Activated naive CD8-positive, alpha-beta T cell treated with anti-CD3 and anti-CD28 coated beads, Interleukin-2, amount 10 ng/mL, durations not matched to agents 7 days and 5 days (primary cell): ENCODE results near the gene MCU. TPM values are rescaled to one million over a fixed set of nuclear protein-coding genes. Genes with fewer than 3 reads are reported as not detected.
"Not testable (repeated sequence)": the region's sequence is repeated elsewhere in the genome, so short reads cannot be mapped to it uniquely, and the experiment has no call there.

ENCODE experiments used
- ATAC-seq: fragments of 150-1000 bp; cut with Tn5 transposase; one replicate; pipeline ENCODE4 v1.10.0; 2021; ENCODE audit warnings: low read depth, moderate library complexity
- POLR2A ChIA-PET: fragments of 350-600 bp; sonication (Branson Sonifier 250); formaldehyde crosslinking; loops from one replicate; lab custom pipeline; 2021; ENCODE audit warnings: antibody characterized with exemption; lab: Charles Lee
- DNase-seq: peaks from one replicate; pipeline ENCODE4 v3.0.0; 2021
- H3K27ac Mint-ChIP-seq: one replicate; pipeline ENCODE4 v1.8.0; 2022; ENCODE audit warnings: mild to moderate bottlenecking, mixed read lengths
- H3K27me3 Mint-ChIP-seq: one replicate; pipeline ENCODE4 v1.8.0; 2022; ENCODE audit warnings: mild to moderate bottlenecking, moderate library complexity, mixed read lengths
- H3K36me3 Mint-ChIP-seq: one replicate; pipeline ENCODE4 v1.8.0; 2021; ENCODE audit warnings: mild to moderate bottlenecking, mixed read lengths
- H3K4me1 Mint-ChIP-seq: one replicate; pipeline ENCODE4 v1.8.0; 2021; ENCODE audit warnings: mixed read lengths
- H3K4me3 Mint-ChIP-seq: one replicate; pipeline ENCODE4 v1.8.0; 2022; ENCODE audit warnings: mild to moderate bottlenecking, moderate library complexity, mixed read lengths
- H3K9me3 Mint-ChIP-seq: one replicate; pipeline ENCODE4 v1.8.0; 2021; ENCODE audit warnings: mixed read lengths
- total RNA-seq, 2 experiments: library from RNA; stranded (reverse); gene quantifications; one replicate each; pipeline ENCODE4 v1.2.3, GENCODE V29; 2021

MCU gene
- total RNA-seq, 2 experiments from 2014 or later = 12.2 to 14.3 TPM

- Mint-ChIP-seq H3K27ac (no peak overlapping the region), H3K27me3 (no peaks in the 10 kb centered on the region), H3K36me3 (peaks cover 2% of the 10 kb centered on the region), H3K4me1 (peaks cover 3% of the 10 kb centered on the region), H3K9me3 (no peaks in the 10 kb centered on the region), H3K4me3 (no peak overlapping the region)
- DNase-seq = no peak
- POLR2A ChIA-PET = no interaction called here
- ATAC-seq = no peak
These were observed 52.6 kb downstream of the MCU start for GRCh38 chr10:72744566-72744965.

- Mint-ChIP-seq H3K4me3 (no peak overlapping the region), H3K36me3 (no peaks in the 10 kb centered on the region), H3K9me3 (no peaks in the 10 kb centered on the region), H3K4me1 (no peaks in the 10 kb centered on the region), H3K27ac (no peak overlapping the region), H3K27me3 (no peaks in the 10 kb centered on the region)
- POLR2A ChIA-PET = no interaction called here
- ATAC-seq = no peak
- DNase-seq = no peak
These were observed 54.8 kb downstream of the MCU start for GRCh38 chr10:72746426-72747363.

GRCh38 chr10:72747521-72747920 is 55.6 kb downstream of the MCU start:
- DNase-seq (no peak), ATAC-seq (no peak)
- Mint-ChIP-seq H3K36me3 (no peaks in the 10 kb centered on the region), H3K4me1 (peaks cover 1% of the 10 kb centered on the region), H3K27ac (no peak overlapping the region), H3K27me3 (no peaks in the 10 kb centered on the region), H3K4me3 (no peak overlapping the region), H3K9me3 (no peaks in the 10 kb centered on the region)
- POLR2A ChIA-PET = no interaction called here

DNA sequence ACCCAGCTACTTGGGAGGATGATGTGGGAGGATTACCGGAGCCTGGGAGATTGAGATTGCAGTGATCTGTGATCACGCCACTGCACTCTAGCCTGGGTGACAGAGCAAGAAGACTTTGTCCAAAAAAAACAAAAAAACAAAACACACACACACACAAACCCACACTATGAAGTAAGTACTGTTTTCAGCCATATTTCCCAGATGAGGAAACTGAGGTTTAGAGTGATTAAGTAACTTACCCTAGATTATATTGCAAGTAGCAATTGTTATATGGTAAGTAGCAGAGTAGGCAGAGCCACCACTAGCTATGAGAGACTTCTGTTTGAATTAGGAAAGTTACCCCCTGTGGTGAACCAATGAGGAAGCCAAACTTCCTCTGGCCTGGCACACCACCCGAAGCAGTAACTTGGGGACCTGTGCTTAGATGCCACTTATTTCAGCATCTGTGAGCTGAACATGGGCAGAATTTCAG is 61.9 kb downstream of the MCU start:
- H3K27me3 Mint-ChIP-seq = no peaks in the 10 kb centered on the region
- H3K27ac Mint-ChIP-seq = no peak overlapping the region
- DNase-seq (no peak), ATAC-seq (peak; percentile 52)
- POLR2A ChIA-PET = no interaction called here
- H3K9me3 Mint-ChIP-seq = no peaks in the 10 kb centered on the region
- no peak overlapping the region for H3K4me3 Mint-ChIP-seq
- H3K4me1 Mint-ChIP-seq = peaks cover 14% of the 10 kb centered on the region
- no peaks in the 10 kb centered on the region for H3K36me3 Mint-ChIP-seq

DNA sequence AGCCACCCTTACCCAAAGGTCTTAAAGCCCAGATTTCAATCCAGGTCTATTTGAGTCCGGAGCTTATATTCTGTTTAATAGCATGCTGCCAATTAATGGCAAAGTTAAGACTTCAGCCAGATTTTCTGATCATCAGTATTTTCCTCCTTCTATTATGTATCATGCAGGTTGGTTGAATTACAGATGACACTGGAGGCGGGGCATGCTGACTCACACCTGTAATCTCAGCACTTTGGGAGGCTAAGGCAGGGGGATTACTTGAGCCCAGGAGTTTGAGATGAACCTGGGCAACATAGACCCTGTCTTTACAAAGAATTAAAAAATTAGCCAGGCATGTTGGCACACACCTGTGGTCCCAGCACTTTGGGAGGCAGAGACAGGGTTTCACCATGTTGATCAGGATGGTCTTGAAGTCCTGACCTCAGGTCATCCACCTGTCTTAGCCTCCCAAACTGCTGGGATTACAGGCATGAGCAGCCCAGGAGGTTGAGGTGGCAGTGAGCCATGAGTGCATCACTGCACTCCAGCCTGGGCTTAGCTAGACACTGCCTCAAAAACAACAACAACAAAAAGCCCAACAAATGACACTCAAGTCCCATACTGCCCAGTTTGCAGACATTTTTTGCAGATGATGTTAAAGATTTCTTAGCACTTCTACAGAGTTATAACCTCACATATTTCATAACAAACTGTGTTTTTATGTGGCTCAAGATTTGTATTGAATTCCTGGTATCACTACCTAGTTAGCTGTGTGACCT is 62.5 kb downstream of the MCU start:
- no peaks in the 10 kb centered on the region for H3K9me3 Mint-ChIP-seq

GRCh38 chr10:72756674-72757385 is 64.9 kb downstream of the MCU start:
- no peak for ATAC-seq
- POLR2A ChIA-PET = interaction anchor here (0.6 kb wide), 1 partner anchor 40 kb away, joined by 5 read pairs; no protein-coding TSS in a partner anchor

More for the DNA sequence above, 62.5 kb downstream of the MCU start:
- Mint-ChIP-seq H3K27ac (no peak overlapping the region), H3K4me3 (no peak overlapping the region), H3K36me3 (no peaks in the 10 kb centered on the region), H3K4me1 (peaks cover 17% of the 10 kb centered on the region), H3K27me3 (no peaks in the 10 kb centered on the region)
- POLR2A ChIA-PET = interaction anchor here (0.6 to 0.7 kb wide), 2 partner anchors 66 to 140 kb away, joined by 4 to 5 read pairs; no protein-coding TSS in a partner anchor
- ATAC-seq = no peak
- no peak for DNase-seq

GRCh38 chr10:72757732-72758131 is 65.8 kb downstream of the MCU start:
- no peak for ATAC-seq

More at GRCh38 chr10:72756674-72757385, 64.9 kb downstream of the MCU start:
- no peak for DNase-seq
- Mint-ChIP-seq H3K36me3 (no peaks in the 10 kb centered on the region), H3K27ac (no peak overlapping the region), H3K27me3 (peaks cover 2% of the 10 kb centered on the region), H3K9me3 (no peaks in the 10 kb centered on the region), H3K4me1 (peaks cover 17% of the 10 kb centered on the region), H3K4me3 (no peak overlapping the region)

DNA sequence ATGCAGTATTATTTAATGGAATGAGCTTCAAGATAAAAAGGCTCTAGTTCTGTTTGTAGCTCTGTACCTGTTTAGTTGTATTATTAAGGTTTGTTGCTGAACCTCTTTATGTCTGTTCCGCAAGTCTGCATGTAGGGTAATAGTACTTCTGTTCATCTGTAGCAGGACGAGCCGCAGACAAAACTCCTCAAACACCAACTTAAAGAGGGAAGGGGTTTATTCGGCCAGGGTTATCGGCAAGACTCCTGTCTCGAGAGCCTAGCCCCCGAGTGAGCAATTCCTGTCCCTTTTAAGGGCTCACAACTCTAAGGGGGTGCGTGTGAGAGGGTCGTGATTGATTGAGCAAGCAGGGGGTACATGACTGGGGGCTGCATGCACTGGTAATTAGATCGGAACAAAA is 67.0 kb downstream of the MCU start:
- H3K4me1 Mint-ChIP-seq, H3K9me3 Mint-ChIP-seq, H3K27me3 Mint-ChIP-seq, H3K4me3 Mint-ChIP-seq, H3K27ac Mint-ChIP-seq, POLR2A ChIA-PET, H3K36me3 Mint-ChIP-seq, DNase-seq, ATAC-seq: not testable (repeated sequence)

More at GRCh38 chr10:72757732-72758131, 65.8 kb downstream of the MCU start:
- no peak for DNase-seq
- Mint-ChIP-seq H3K9me3 (no peaks in the 10 kb centered on the region), H3K4me1 (peaks cover 16% of the 10 kb centered on the region), H3K36me3 (no peaks in the 10 kb centered on the region), H3K27ac (no peak overlapping the region), H3K27me3 (peaks cover 2% of the 10 kb centered on the region), H3K4me3 (no peak overlapping the region)
- POLR2A ChIA-PET = no interaction called here

DNA sequence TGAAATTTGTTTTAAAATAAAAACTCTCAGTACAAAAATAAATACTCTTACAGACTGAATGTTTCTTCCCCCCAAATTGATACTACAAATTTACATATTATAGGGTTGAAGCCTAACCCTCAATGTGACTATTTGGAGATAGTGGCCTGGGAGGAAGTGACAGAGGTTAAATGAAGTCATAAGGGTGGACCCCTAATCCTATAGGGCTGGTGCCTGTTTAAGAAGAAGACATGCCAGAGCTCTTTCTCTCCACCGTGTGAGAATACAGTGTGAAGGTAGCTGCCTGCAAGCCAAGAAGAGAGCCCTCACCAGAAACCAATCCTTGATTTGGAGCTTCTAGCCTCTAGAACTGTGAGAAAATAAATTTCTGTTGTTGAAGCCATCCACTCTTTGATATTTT is 67.6 kb downstream of the MCU start:
- Mint-ChIP-seq H3K27ac (no peak overlapping the region), H3K4me1 (peaks cover 4% of the 10 kb centered on the region), H3K36me3 (no peaks in the 10 kb centered on the region), H3K4me3 (no peak overlapping the region), H3K27me3 (peaks cover 2% of the 10 kb centered on the region), H3K9me3 (peaks cover 5% of the 10 kb centered on the region)
- DNase-seq (no peak), ATAC-seq (no peak)
- POLR2A ChIA-PET = no interaction called here

DNA sequence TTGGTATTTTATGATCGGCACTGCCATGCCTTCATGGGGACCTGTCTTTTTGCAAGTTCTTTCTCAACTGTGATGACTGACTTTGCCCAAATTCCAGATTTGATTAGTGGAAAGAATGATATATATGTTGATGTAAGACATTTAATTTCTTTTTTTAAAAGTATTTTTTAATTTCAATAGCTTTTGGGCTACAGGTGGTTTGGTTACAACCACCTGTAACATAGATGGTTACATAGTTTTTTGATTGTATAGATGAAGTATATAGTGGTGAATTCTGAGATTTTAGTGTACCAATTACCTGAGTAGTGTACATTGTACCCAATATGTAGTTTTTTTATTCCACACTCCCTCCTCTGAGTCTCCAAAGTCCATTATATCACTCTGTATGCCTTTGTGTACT is 69.6 kb downstream of the MCU start:
- DNase-seq (no peak), ATAC-seq (no peak)
- H3K27me3 Mint-ChIP-seq = peaks cover 2% of the 10 kb centered on the region
- H3K4me1 Mint-ChIP-seq = peaks cover 3% of the 10 kb centered on the region
- H3K36me3 Mint-ChIP-seq = peaks cover 2% of the 10 kb centered on the region
- H3K27ac Mint-ChIP-seq = no peak overlapping the region
- POLR2A ChIA-PET = interaction anchor here (1.1 kb wide), 1 partner anchor 70 kb away, joined by 3 read pairs; the partner anchor contains the start of gene MCU
- H3K9me3 Mint-ChIP-seq = peaks cover 6% of the 10 kb centered on the region
- no peak overlapping the region for H3K4me3 Mint-ChIP-seq

GRCh38 chr10:72762042-72762441 is 70.1 kb downstream of the MCU start:
- Mint-ChIP-seq H3K36me3 (peaks cover 4% of the 10 kb centered on the region), H3K4me1 (peaks cover 3% of the 10 kb centered on the region), H3K27me3 (peaks cover 2% of the 10 kb centered on the region), H3K27ac (no peak overlapping the region), H3K4me3 (no peak overlapping the region), H3K9me3 (peaks cover 7% of the 10 kb centered on the region)
- no peak for DNase-seq
- POLR2A ChIA-PET = no interaction called here
- ATAC-seq = no peak

DNA sequence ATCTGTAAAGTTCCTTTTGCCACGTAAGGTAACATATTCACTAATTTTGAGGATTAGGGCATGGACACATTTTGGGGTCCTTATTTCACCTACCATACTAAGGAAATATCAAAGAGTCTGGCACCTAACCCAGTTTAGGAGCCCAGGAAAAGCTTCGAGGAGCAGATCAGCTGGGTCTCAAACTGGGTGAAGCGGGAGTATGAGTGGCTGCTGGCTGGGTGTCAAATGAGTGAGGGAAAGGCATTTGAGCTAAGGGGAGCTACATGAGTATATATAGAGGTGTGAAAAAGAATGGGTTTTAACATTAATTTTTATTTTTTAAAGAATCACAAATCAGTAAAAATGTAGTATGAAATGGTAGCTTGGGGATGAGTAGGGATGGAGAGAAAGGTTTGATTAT is 71.3 kb downstream of the MCU start:
- no peak for DNase-seq
- peaks cover 2% of the 10 kb centered on the region for H3K27me3 Mint-ChIP-seq
- H3K36me3 Mint-ChIP-seq = peaks cover 9% of the 10 kb centered on the region
- POLR2A ChIA-PET = interaction anchor here (0.6 kb wide), 1 partner anchor 28 kb away, joined by 3 read pairs; no protein-coding TSS in a partner anchor
- ATAC-seq = no peak
- H3K4me1 Mint-ChIP-seq = peaks cover 3% of the 10 kb centered on the region
- H3K9me3 Mint-ChIP-seq = peaks cover 12% of the 10 kb centered on the region
- H3K4me3 Mint-ChIP-seq = no peak overlapping the region
- no peak overlapping the region for H3K27ac Mint-ChIP-seq

DNA sequence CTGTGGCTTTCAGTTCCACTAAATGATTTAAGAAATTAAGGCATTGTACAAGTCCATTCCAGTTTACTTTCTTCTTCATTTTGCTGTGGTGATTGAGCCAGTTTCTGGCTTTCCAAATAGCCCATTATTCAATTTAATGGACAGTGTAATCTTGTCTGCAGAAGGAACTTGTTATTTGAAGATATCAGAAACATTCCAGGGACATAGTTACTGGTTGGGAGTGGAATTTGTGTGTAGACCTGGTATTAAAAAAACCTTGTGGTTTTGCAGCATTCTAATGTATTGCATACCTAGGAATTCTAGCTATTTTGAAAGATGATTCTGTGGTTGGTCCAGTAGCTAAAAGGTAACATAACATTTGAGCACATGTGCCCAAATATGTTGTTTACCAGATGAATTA is 72.2 kb downstream of the MCU start:
- no peak for DNase-seq
- Mint-ChIP-seq H3K27me3 (peaks cover 2% of the 10 kb centered on the region), H3K4me1 (no peaks in the 10 kb centered on the region), H3K9me3 (peaks cover 15% of the 10 kb centered on the region), H3K27ac (no peak overlapping the region), H3K36me3 (peaks cover 12% of the 10 kb centered on the region), H3K4me3 (no peak overlapping the region)
- ATAC-seq = no peak
- POLR2A ChIA-PET = no interaction called here
